Measurements from ENCODE around the gene REN.

DNA sequence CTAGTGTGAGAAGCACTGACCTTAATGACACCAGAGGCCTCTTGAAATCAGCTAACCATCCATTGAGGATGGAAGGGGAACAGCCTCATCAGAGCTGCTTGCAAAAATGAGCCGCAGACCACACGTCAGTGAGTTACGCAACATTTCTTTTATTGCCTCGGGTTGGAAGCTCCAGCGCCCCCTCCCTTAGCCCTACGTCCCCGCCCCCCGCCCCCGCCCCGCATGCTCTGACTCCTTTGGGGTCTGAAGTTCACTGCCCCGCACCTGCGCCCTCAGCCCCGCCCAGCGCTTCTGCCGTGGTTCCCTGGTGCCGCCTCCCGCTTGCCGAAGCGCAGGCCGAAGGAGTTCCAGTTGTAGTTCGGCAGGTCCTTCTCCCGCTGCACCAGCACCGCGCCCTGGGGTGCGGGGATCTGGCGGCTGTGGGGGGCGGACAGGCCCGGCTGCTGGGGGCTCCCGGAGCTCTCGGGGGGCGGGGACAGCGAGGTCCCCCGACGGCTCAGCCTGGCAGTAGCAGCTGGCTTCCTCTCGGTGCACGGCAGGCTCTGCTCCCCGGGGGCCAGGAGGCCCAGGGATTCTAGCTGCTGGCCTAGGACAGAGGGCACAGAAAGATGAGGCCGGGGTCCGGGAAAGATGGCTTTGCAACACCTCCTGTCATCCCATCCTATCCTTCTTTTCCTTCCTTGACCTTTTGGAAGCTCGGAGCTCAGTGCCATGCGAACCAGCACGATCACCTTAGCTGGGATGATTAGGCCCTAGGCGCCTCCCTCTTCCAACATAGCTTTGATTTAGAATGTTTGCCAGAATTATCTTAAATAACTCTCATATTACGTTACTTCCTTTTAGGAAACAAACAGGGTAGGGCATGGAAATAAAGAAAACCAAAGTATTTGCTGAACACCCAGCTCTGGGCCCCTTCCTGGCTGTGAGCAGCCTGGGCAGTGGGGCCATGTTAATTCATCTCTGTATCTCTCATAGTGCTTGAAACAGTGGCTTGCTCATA lies 24.4 kb upstream of the REN start:
- TF ChIP-seq, protein P1, sequence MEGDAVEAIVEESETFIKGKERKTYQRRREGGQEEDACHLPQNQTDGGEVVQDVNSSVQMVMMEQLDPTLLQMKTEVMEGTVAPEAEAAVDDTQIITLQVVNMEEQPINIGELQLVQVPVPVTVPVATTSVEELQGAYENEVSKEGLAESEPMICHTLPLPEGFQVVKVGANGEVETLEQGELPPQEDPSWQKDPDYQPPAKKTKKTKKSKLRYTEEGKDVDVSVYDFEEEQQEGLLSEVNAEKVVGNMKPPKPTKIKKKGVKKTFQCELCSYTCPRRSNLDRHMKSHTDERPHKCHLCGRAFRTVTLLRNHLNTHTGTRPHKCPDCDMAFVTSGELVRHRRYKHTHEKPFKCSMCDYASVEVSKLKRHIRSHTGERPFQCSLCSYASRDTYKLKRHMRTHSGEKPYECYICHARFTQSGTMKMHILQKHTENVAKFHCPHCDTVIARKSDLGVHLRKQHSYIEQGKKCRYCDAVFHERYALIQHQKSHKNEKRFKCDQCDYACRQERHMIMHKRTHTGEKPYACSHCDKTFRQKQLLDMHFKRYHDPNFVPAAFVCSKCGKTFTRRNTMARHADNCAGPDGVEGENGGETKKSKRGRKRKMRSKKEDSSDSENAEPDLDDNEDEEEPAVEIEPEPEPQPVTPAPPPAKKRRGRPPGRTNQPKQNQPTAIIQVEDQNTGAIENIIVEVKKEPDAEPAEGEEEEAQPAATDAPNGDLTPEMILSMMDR (IDR thresholded peaks at IDR 0.05; ENCODE audit: insufficient read depth, low read depth, low read length) = no peak
- TF ChIP-seq EZH2 (IDR thresholded peaks at IDR 0.05; ENCODE audit: insufficient read depth, low read length) = no peak
